Measurements from ENCODE around the gene FUBP3. TPM values are rescaled to one million over a fixed set of nuclear protein-coding genes. Genes with fewer than 3 reads are reported as not detected.

Gene FUBP3
- total and polyA plus RNA-seq, 4 donors = 22.9 to 44.6 (median 35.1) TPM

DNA sequence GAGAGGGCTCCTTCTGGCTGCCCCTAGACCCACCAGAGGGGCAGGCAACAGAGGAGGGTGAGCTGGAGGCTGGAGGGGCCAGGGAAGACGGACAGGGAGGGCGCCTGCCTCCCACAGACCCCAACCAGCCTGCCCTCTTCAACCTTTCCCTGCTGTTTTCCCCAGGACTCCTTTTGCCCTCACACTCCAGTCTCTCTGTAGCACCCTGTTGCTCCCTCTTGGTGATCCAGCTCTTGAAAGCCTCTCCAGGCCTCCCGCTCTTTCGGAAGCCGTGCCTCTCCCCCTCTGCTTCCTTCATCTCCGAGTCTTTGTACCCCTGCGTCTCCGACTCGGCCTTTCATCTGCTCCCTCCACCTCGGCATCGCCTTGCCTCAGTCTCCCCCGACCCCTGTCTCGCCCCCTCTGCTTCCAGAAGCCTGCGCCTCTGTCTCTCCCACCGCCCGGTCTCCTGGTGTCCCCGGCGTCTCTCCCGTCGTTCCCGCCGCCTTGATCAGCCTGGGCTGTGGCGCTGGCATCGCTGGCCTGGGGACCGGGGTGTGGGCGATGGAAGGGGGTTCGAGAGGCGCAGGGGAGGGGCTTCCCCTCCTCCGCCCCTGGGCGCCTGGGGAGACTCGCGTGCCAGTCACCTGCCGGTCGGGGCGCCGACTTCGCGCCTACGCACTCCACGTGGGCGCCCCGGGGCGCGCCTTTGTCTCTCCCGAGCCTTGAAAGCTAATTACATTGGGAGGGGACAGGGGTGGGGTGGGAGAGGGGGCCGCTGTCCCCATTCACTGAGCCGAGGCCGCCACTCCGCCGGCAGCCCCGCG is 79.7 kb downstream of the FUBP3 start:
- H3K9ac ChIP-seq (ENCODE audit: insufficient read depth in 1 of 2, low read length in 2 of 2) = no peak overlapping the region
- H3K9me3 ChIP-seq (ENCODE audit: control insufficient read depth in 4 of 4, insufficient read depth in 3 of 4, low read length in 3 of 4) = peaks cover 0 to 11% (median 0%) of the 10 kb centered on the region in 4 donors
- 15 to 16% methylated on average over 52 of the region's 52 CpGs for WGBS, 2 donors
- peaks cover 10 to 83% (median 58%) of the 10 kb centered on the region in 3 donors for H3K27me3 ChIP-seq (ENCODE audit: control insufficient read depth in 3 of 3, insufficient read depth in 3 of 3, low read length in 2 of 3)
- no peak overlapping the region for H3K27ac ChIP-seq (ENCODE audit: low read depth in 1 of 2, low read length in 1 of 2)
- no peak overlapping the region for H3K4me3 ChIP-seq
- TF ChIP-seq, protein P1, sequence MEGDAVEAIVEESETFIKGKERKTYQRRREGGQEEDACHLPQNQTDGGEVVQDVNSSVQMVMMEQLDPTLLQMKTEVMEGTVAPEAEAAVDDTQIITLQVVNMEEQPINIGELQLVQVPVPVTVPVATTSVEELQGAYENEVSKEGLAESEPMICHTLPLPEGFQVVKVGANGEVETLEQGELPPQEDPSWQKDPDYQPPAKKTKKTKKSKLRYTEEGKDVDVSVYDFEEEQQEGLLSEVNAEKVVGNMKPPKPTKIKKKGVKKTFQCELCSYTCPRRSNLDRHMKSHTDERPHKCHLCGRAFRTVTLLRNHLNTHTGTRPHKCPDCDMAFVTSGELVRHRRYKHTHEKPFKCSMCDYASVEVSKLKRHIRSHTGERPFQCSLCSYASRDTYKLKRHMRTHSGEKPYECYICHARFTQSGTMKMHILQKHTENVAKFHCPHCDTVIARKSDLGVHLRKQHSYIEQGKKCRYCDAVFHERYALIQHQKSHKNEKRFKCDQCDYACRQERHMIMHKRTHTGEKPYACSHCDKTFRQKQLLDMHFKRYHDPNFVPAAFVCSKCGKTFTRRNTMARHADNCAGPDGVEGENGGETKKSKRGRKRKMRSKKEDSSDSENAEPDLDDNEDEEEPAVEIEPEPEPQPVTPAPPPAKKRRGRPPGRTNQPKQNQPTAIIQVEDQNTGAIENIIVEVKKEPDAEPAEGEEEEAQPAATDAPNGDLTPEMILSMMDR (IDR thresholded peaks at IDR 0.05; ENCODE audit: control extremely low read depth, extremely low read depth) = no peak
- no peaks in the 10 kb centered on the region for H3K36me3 ChIP-seq (ENCODE audit: control insufficient read depth in 4 of 4, insufficient read depth in 4 of 4, low read length in 4 of 4)
- no peak for DNase-seq
- H3K4me1 ChIP-seq (ENCODE audit: control insufficient read depth in 5 of 5, insufficient read depth in 5 of 5, low read length in 5 of 5) = peaks cover 0 to 13% (median 4%) of the 10 kb centered on the region in 5 donors
- ATAC-seq (ENCODE audit: insufficient read depth, low FRiP score) = no peak

DNA sequence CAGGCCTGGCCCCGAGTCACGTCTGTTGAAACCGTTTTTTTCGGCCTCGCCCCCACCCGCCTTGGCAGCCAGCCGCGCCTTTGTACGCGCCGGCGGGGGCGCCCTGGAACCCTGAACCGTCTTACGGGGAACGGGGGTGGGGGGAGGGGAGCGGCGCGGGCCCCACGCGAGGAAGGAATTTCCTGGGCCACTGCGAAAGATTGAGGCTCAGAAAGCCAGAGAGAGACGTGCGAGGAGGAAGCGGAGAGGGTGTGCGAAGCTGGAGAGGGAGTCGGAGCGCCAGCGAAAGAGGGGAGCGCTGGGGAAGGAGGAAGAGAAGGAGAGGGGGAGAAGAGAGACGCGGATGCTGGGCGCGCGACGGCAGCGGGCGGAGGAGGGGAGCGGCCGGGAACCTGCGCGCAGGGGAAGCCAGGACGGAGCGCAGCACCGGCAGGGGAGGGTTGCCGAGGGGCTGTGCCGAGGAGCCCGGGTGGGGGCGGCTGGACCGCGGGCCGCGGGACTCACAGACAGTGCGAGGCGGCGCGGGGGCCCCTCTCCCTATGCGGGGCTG is 80.4 kb downstream of the FUBP3 start:
- Histone ChIP-seq H3K9ac (ENCODE audit: insufficient read depth in 1 of 2, low read length in 2 of 2) (no peak overlapping the region), H3K9me3 (ENCODE audit: control insufficient read depth in 4 of 4, insufficient read depth in 3 of 4, low read length in 3 of 4) (peaks cover 0 to 11% (median 0%) of the 10 kb centered on the region in 4 donors), H3K27ac (ENCODE audit: low read depth in 1 of 2, low read length in 1 of 2) (no peak overlapping the region), H3K36me3 (ENCODE audit: control insufficient read depth in 4 of 4, insufficient read depth in 4 of 4, low read length in 4 of 4) (no peaks in the 10 kb centered on the region), H3K27me3 (ENCODE audit: control insufficient read depth in 3 of 3, insufficient read depth in 3 of 3, low read length in 2 of 3) (peaks cover 10 to 83% (median 62%) of the 10 kb centered on the region in 3 donors), H3K4me1 (ENCODE audit: control insufficient read depth in 5 of 5, insufficient read depth in 5 of 5, low read length in 5 of 5) (peaks cover 0 to 19% (median 4%) of the 10 kb centered on the region in 5 donors), H3K4me3 (no peak overlapping the region)
- WGBS, 2 donors = 0 to 3% methylated on average over 46 to 58 of the region's 58 CpGs
- DNase-seq (peak in 1 of 3 donors; percentile 35), ATAC-seq (ENCODE audit: insufficient read depth, low FRiP score) (no peak)
- TF ChIP-seq, protein P1 (IDR thresholded peaks at IDR 0.05; ENCODE audit: control extremely low read depth, extremely low read depth) = no peak

DNA sequence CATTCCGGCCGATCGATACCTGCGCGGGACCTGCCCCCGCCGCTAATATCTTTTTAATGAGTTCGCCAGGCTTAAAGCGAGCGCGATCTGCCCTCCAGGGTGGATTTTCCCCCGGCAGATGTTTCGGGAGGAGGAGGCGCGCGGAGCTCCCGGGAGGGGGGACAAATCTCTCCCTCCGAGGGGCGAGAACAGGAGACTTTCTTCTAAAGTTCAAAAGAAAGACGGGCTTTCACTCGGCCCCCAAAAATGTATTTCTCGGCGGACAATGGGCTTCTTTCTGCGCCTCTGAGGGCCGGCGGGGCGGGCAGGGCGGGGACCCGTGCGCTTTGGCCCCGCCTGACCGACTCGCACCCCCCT is 80.9 kb downstream of the FUBP3 start:
- H3K4me1 ChIP-seq (ENCODE audit: control insufficient read depth in 5 of 5, insufficient read depth in 5 of 5, low read length in 5 of 5) = peaks cover 0 to 21% (median 4%) of the 10 kb centered on the region in 5 donors

More for the DNA sequence above, 80.9 kb downstream of the FUBP3 start:
- peaks cover 0 to 11% (median 0%) of the 10 kb centered on the region in 4 donors for H3K9me3 ChIP-seq (ENCODE audit: control insufficient read depth in 4 of 4, insufficient read depth in 3 of 4, low read length in 3 of 4)
- peaks cover 10 to 82% (median 62%) of the 10 kb centered on the region in 3 donors for H3K27me3 ChIP-seq (ENCODE audit: control insufficient read depth in 3 of 3, insufficient read depth in 3 of 3, low read length in 2 of 3)
- 3% methylated on average over 31 to 33 of the region's 33 CpGs for WGBS, 2 donors
- H3K36me3 ChIP-seq (ENCODE audit: control insufficient read depth in 4 of 4, insufficient read depth in 4 of 4, low read length in 4 of 4) = no peaks in the 10 kb centered on the region
- no peak overlapping the region for H3K9ac ChIP-seq (ENCODE audit: insufficient read depth in 1 of 2, low read length in 2 of 2)
- DNase-seq (no peak), ATAC-seq (ENCODE audit: insufficient read depth, low FRiP score) (no peak)
- H3K4me3 ChIP-seq = no peak overlapping the region
- TF ChIP-seq, protein P1 (IDR thresholded peaks at IDR 0.05; ENCODE audit: control extremely low read depth, extremely low read depth) = no peak
- H3K27ac ChIP-seq (ENCODE audit: low read depth in 1 of 2, low read length in 1 of 2) = no peak overlapping the region
